ENCODE results near the gene GPR162. TPM values are rescaled to one million over a fixed set of nuclear protein-coding genes. Genes with fewer than 3 reads are reported as not detected.

GPR162 gene
- polyA plus RNA-seq, 3 donors = 15.1 to 81.7 (median 16.0) TPM

DNA sequence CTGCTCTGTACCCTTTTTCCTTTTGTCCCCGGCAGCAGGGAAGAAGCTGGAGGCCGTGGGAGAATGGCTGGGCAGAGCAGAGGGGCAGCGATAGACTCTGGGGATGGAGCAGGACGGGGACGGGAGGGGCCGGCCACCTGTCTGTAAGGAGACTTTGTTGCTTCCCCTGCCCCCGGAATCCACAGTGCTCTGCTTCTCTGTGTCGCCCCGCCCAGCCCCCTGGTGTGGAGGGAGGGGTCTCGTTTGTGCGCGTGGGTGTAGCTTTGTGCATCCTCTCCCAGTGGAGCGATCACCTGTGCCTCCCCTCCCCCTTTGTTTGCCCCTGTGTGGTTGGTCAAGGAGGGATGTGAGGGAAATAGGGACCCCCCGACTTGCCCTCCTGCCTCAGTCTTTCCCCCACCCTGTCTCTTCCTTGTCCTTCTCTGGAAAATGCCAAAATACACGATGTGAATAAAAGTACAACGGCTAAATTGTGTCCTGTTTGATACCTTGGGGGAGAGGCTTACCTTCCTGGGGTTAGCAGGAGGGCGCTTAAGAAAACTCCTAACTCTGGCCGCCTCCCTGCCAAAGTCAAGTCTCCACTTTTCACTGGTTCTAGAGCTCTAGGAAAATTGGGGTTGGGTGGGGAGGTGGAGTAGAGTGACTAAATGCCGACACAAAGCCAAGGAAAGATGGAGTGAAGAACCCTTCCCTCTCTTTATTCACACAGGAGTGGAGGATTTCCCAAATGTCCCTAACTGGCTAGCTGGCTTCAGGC lies 44.7 kb downstream of the GPR162 start:
- H3K4me1 Mint-ChIP-seq = peaks cover 41% of the 10 kb centered on the region
- H3K9me3 Mint-ChIP-seq = no peaks in the 10 kb centered on the region
- Histone ChIP-seq H4K20me1 (ENCODE audit: insufficient read depth, low read length) (peaks cover 38% of the 10 kb centered on the region), H3K9me3 (replicated peaks in 1 of 2; ENCODE audit: control insufficient read depth in 1 of 2, insufficient read depth in 1 of 2, low read length in 2 of 2) (no peaks in the 10 kb centered on the region), H2AFZ (ENCODE audit: insufficient read depth, low read depth, low read length, poor library complexity, severe bottlenecking) (peak overlapping the region; percentile 97), H3K27ac (ENCODE audit: low read depth in 1 of 2, low read length in 2 of 2) (peak overlapping the region; percentile 63 to 86), H3K27me3 (ENCODE audit: control insufficient read depth in 2 of 2, insufficient read depth in 2 of 2, low read length in 2 of 2) (no peaks in the 10 kb centered on the region), H3K4me2 (replicated peaks; ENCODE audit: extremely low read depth, low read length, poor library complexity, severe bottlenecking) (peak overlapping the region; percentile 94), H3K36me3 (replicated peaks in 1 of 2; ENCODE audit: control insufficient read depth in 1 of 2, insufficient read depth in 2 of 2, low read length in 2 of 2) (peaks cover 56 to 68% of the 10 kb centered on the region in 2 donors), H3K79me2 (ENCODE audit: insufficient read depth, low read length) (peaks cover 38% of the 10 kb centered on the region), H3K4me3 (replicated peaks in 1 of 3; ENCODE audit: low read depth in 2 of 3, low read length in 3 of 3) (peak overlapping the region; percentile 41 to 97 (median 76)), H3K9ac (ENCODE audit: insufficient read depth, low read length, poor library complexity, severe bottlenecking) (peak overlapping the region; percentile 88), H3K4me1 (ENCODE audit: control insufficient read depth in 1 of 2, insufficient read depth in 2 of 2, low read length in 2 of 2) (peaks cover 26 to 43% of the 10 kb centered on the region in 2 donors)
- TF ChIP-seq, protein P1, sequence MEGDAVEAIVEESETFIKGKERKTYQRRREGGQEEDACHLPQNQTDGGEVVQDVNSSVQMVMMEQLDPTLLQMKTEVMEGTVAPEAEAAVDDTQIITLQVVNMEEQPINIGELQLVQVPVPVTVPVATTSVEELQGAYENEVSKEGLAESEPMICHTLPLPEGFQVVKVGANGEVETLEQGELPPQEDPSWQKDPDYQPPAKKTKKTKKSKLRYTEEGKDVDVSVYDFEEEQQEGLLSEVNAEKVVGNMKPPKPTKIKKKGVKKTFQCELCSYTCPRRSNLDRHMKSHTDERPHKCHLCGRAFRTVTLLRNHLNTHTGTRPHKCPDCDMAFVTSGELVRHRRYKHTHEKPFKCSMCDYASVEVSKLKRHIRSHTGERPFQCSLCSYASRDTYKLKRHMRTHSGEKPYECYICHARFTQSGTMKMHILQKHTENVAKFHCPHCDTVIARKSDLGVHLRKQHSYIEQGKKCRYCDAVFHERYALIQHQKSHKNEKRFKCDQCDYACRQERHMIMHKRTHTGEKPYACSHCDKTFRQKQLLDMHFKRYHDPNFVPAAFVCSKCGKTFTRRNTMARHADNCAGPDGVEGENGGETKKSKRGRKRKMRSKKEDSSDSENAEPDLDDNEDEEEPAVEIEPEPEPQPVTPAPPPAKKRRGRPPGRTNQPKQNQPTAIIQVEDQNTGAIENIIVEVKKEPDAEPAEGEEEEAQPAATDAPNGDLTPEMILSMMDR (IDR thresholded peaks at IDR 0.05) = no peak
- peak overlapping the region; percentile 92 for H3K4me3 Mint-ChIP-seq
- peaks cover 0 to 5% (median 3%) of the 10 kb centered on the region in 3 donors for H3K27me3 Mint-ChIP-seq (ENCODE audit: low read depth in 3 of 3)
- intact Hi-C loops (cut with micrococcal nuclease) = loop anchor here in 1 of 2 donors (5.0 kb wide), 1 partner anchor 246 kb away; no protein-coding TSS in a partner anchor
- no peak for DNase-seq
- 100% methylated on average over 2 of the region's 19 CpGs for WGBS (ENCODE audit: insufficient coverage)
- peak overlapping the region; percentile 64 to 95 (median 91) for H3K27ac Mint-ChIP-seq
- peaks cover 62 to 78% of the 10 kb centered on the region in 2 donors for H3K36me3 Mint-ChIP-seq

GRCh38 chr12:6866920-6867412 lies 45.3 kb downstream of the GPR162 start:
- Histone ChIP-seq H3K4me2 (replicated peaks; ENCODE audit: extremely low read depth, low read length, poor library complexity, severe bottlenecking) (peak overlapping the region; percentile 94), H3K9me3 (replicated peaks in 1 of 2; ENCODE audit: control insufficient read depth in 1 of 2, insufficient read depth in 1 of 2, low read length in 2 of 2) (no peaks in the 10 kb centered on the region), H3K27me3 (ENCODE audit: control insufficient read depth in 2 of 2, insufficient read depth in 2 of 2, low read length in 2 of 2) (no peaks in the 10 kb centered on the region), H3K79me2 (ENCODE audit: insufficient read depth, low read length) (peaks cover 44% of the 10 kb centered on the region), H3K27ac (ENCODE audit: low read depth in 1 of 2, low read length in 2 of 2) (peak overlapping the region; percentile 63 to 86), H3K4me1 (ENCODE audit: control insufficient read depth in 1 of 2, insufficient read depth in 2 of 2, low read length in 2 of 2) (peaks cover 32 to 49% of the 10 kb centered on the region in 2 donors), H3K9ac (ENCODE audit: insufficient read depth, low read length, poor library complexity, severe bottlenecking) (peak overlapping the region; percentile 88), H3K4me3 (replicated peaks in 1 of 3; ENCODE audit: low read depth in 2 of 3, low read length in 3 of 3) (peak overlapping the region; percentile 41 to 97 (median 76)), H3K36me3 (replicated peaks in 1 of 2; ENCODE audit: control insufficient read depth in 1 of 2, insufficient read depth in 2 of 2, low read length in 2 of 2) (peaks cover 50 to 64% of the 10 kb centered on the region in 2 donors), H2AFZ (ENCODE audit: insufficient read depth, low read depth, low read length, poor library complexity, severe bottlenecking) (peak overlapping the region; percentile 97), H4K20me1 (ENCODE audit: insufficient read depth, low read length) (peaks cover 44% of the 10 kb centered on the region)
- Mint-ChIP-seq H3K36me3 (peaks cover 57 to 72% of the 10 kb centered on the region in 2 donors), H3K9me3 (no peaks in the 10 kb centered on the region), H3K4me3 (peak overlapping the region; percentile 92), H3K27me3 (ENCODE audit: low read depth in 3 of 3) (peaks cover 0 to 5% (median 3%) of the 10 kb centered on the region in 3 donors), H3K27ac (peak overlapping the region; percentile 82 to 95 (median 92)), H3K4me1 (peaks cover 48% of the 10 kb centered on the region)
- TF ChIP-seq, protein P1 (IDR thresholded peaks at IDR 0.05) = no peak
- intact Hi-C loops (cut with micrococcal nuclease) = loop anchor here in 1 of 2 donors (5.0 kb wide), 1 partner anchor 245 kb away; no protein-coding TSS in a partner anchor
- DNase-seq = no peak
- WGBS (ENCODE audit: insufficient coverage) = under 1% methylated on average over 29 of the region's 33 CpGs

All from CD14-positive monocyte (primary cell).